Measurements from ENCODE around the gene KNSTRN.

KNSTRN gene

DNA sequence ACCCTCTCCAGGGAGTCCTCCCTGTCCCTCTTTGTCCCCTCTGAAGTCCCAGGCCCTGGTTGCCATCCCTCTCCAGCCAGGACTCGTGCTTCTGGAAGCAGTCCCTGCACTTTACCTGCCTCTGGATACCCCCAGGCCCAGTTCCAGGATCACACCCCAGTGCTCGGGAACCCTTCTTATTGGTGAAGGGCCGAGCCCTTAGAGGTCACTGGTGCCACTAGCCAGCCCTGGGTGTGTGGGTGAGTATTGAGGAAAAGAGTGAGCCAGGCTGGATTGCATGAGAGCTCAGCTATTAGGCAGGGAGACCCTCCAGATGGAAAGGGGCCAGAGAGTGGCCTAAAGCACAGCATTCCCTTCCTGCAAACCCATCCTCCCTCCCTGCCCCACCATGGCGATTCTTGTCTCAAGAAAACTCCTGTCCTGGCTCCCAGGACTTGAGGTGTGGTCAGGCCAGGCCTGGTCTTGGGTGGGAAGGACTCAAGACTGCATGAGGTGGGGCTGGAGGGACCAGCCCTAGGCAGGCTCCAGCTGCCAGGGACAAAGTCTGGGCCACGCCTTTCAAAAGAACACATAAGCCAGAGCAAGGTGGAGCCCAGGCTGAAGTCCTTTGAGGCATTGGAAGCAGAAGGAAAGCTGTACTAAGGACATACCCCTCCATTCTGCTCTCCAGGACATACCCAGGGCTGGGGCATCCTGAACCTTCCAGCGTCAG, 36.5 kb upstream of the KNSTRN start:
- no peak for DNase-seq

- DNase-seq: no peak
These were observed 35.7 kb upstream of the KNSTRN start for GRCh38 chr15:40346579-40347558.

- no peak for DNase-seq
These were observed 34.7 kb upstream of the KNSTRN start for GRCh38 chr15:40347559-40348473.

DNA sequence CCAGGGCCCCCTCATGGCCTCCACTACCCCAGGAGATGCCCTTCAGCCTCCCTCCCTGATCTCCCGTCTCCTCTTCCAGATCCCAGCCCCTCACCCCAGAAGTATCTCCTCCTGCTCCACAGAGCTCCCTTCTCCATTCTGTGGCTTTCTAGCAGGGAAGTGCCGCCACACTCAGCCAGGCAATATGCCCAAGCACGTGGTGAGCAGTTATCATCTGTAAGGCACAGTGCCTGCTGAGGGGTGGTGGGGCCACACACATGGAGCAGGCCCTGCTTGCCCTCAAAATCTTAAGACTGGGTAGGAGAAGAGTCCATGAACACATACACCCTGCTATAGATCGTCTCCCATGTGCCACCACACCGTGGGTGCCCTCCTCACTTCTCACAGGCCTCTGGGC, 34.0 kb upstream of the KNSTRN start:
- no peak for DNase-seq

GRCh38 chr15:40349163-40349562, 33.4 kb upstream of the KNSTRN start:
- DNase-seq: no peak

DNA sequence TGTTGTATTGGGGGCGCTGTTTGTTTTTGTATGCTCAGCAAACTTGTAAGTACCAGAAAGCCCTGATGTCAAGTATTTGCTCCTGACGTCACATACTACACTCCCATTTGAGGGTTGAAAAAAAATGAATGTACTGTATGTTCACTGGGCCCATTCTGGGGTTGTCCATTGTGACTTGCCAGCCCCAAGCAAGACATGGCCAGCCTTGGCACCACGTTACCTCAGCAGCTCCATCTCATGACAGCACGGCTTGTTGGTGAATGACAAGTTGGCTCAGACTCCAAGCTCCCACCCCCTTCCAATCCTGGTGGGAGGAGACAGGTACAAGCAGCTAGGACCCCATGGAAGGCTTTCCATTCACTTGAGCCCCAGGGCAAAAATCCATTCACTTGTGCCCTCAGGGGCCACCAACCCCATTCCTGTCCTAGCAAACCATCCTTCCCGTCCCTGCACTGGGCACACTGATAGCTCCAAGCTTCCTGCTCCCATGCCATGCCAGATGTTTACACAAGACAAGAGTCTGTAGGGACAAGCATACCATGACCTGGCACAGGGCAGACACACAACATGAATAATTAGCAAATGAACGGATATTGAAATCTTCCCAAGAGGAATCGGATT, 30.1 kb upstream of the KNSTRN start:
- no peak for DNase-seq

DNA sequence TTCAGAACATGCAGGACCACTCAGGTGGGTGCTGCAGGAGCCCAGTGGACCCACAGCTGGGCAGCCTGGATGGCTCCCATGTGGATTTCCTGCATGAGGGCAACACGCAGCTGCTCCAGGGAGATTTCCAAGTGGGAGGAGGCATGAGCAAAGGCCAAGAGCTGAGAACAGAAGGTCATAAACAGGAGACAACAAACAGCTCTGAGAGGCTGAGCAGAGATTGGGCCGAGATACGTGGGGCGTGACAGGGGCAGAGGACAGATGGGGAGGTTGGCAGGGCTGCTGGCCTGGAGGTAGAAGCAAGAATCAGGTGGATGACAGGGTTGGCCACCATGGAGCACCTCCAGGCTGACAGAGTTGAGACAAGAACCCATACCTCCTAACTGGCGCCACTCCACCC, 28.8 kb upstream of the KNSTRN start:
- DNase-seq: no peak

- DNase-seq: no peak
These were observed 27.9 kb upstream of the KNSTRN start for GRCh38 chr15:40354408-40355171.

GRCh38 chr15:40355976-40356585, 26.4 kb upstream of the KNSTRN start:
- no peak for DNase-seq

DNA sequence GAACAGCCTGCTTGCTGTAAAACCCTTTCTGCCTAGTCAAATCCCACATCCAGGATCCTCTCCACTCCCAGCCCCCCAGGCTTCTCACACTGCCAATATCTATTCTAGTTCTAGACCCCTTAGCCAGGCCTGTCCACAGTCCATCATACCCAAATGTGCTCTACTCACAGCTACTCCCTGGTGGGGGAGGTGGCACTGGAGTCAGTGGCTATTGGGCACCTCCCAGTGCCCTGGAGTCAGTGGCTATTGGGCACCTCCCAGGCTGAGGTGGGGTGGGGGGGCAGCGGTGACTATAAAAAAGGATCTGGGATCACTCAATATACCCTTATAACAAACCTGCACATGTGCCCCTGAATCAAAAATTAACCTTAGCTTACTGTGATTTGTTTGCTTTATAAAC, 25.3 kb upstream of the KNSTRN start:
- no peak for DNase-seq

GRCh38 chr15:40357723-40358470, 24.6 kb upstream of the KNSTRN start, which contains the start of gene DISP2:
Gene DISP2 (plus strand): TSS chr15:40358219. CDS start chr15:40358322, 103 bp downstream.
- DNase-seq: peak; percentile 90

DNA sequence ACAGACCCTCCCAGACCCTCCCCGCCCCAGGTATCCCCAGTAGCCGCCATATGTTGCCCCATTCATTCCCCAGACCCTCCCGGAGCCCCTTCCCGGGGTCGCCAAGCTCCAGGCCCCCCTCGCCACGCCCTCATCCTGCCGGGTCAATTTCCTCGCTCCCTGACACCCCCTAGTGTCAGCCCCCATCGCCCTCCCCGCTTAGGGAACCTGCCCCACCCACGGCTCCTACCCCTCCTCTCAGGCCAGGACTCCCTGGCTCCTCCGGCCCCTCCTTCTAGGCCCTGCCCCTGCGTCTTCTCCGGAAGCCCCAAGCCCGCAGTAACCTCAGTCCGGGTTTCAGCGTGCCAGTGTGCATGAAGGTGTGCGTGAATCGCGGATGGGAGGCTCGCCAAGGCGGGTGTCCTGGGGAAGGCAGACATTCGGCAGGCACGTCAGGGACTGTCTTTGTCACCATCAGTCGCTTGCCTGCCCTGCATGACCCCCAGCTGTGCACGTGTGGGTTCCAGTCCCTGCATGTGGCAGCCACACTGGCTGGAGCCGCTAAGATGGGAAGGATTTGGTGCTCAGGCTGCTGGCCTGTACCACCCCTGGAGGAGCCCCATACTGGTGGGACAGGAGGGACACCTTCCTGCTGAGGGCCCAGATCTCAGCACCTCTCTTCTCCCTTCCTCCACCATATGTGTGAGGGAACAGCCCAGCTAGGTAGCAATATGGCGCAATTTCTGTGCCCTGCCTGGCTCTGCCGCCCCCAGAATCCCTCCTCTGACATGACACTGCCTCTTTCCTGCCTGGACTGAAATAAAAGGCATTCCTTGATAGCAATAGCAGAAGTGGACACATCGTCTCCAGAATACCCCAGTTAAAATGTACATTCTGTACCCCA, 23.8 kb upstream of the KNSTRN start:
- no peak for DNase-seq

DNA sequence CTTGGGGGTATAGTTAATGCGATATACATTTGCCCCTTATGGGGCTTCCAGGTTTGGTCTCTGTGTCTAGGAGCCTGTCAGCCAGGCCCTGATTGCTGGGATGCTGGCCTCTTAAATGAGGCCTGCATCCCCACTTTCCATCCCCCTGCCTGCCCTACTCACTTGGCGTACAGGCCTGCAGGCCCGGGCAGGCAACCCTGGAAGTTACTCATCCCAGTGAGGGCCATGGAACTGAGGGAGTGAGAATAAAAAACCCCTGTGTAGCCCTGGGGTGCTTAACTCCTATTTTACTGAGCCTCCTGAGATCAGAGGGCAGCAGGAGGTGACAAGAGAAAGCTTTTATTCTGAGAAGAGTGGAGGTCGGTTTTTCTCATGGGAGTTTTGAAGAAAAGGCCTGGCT, 22.5 kb upstream of the KNSTRN start:
- no peak for DNase-seq

GRCh38 chr15:40361640-40362039, 20.9 kb upstream of the KNSTRN start:
- no peak for DNase-seq

- no peak for DNase-seq
These were observed 18.9 kb upstream of the KNSTRN start for GRCh38 chr15:40363611-40364010.

DNA sequence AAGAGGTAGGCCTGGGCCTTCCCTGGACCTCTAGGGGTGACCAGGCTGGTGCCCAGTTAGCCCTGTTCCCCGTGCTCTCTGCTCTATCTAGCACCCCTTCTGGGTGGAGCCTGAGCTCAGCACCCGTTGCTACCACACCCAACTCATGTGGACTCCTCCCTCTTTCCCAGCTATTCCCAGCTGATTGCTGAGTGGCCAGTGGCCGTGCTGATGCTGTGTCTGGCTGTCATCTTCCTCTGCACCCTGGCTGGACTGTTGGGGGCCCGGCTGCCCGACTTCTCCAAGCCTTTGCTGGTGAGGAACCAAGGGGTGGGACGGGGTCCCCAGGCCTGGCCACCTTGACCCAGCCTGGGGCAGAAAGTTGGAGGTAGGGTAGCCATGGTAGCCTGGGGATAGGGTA, 18.3 kb upstream of the KNSTRN start:
- DNase-seq: no peak

GRCh38 chr15:40365016-40365415, 17.5 kb upstream of the KNSTRN start:
- DNase-seq: no peak

GRCh38 chr15:40365624-40366456, 16.7 kb upstream of the KNSTRN start:
- DNase-seq: no peak

Data from stimulated activated CD4-positive, alpha-beta T cell treated with anti-CD3 and anti-CD28 coated beads, Interleukin-2, amount 100 ng/mL, for 48 hours (primary cell).